Activated T-cell treated with anti-CD3 and anti-CD28 coated beads, Interleukin-2, amount 50 U/mL, for 4 hours (primary cell): Measurements from ENCODE around the gene TMPRSS7. TPM values are rescaled to one million over a fixed set of nuclear protein-coding genes. Genes with fewer than 3 reads are reported as not detected.

Experiments
- ATAC-seq, 2 donors: fragments of 200-7000 bp; cut with Tn5 transposase; one replicate each; pipeline ENCODE4 v1.10.0; 2021
- DNase-seq: peaks from one replicate; pipeline ENCODE4 v3.0.0-alpha.2; 2020
- H3K27me3 Mint-ChIP-seq: one replicate; pipeline ENCODE4 v1.8.0; 2021; ENCODE audit warnings: low read depth, mixed read lengths
- H3K36me3 Mint-ChIP-seq: one replicate; pipeline ENCODE4 v1.8.0; 2022; ENCODE audit warnings: mixed read lengths; ENCODE audit not compliant: insufficient read depth
- H3K4me1 Mint-ChIP-seq: one replicate; pipeline ENCODE4 v1.8.0; 2021; ENCODE audit warnings: low read depth, mixed read lengths
- H3K4me3 Mint-ChIP-seq: one replicate; pipeline ENCODE4 v1.8.0; 2021; ENCODE audit warnings: mild to moderate bottlenecking, moderate library complexity, mixed read lengths
- H3K9me3 Mint-ChIP-seq: one replicate; pipeline ENCODE4 v1.8.0; 2021; ENCODE audit warnings: mixed read lengths
- total RNA-seq, 3 donors: library from RNA; stranded (reverse); gene quantifications; one replicate each; pipeline ENCODE4 v1.2.1, GENCODE V29; 2021

The TMPRSS7 gene
- total RNA-seq, 3 donors from 2014 or later = not detected

GRCh38 chr3:112005091-112005672 is 29.4 kb upstream of the TMPRSS7 start:
- no peak overlapping the region for H3K4me3 Mint-ChIP-seq
- no peaks in the 10 kb centered on the region for H3K27me3 Mint-ChIP-seq
- no peaks in the 10 kb centered on the region for H3K36me3 Mint-ChIP-seq
- ATAC-seq = no peak
- H3K4me1 Mint-ChIP-seq = peaks cover 47% of the 10 kb centered on the region
- no peaks in the 10 kb centered on the region for H3K9me3 Mint-ChIP-seq
- DNase-seq = no peak

- H3K36me3 Mint-ChIP-seq = no peaks in the 10 kb centered on the region
- no peak for ATAC-seq
Observed at GRCh38 chr3:112007633-112008032, 26.9 kb upstream of the TMPRSS7 start.

GRCh38 chr3:112009670-112010069 is 24.9 kb upstream of the TMPRSS7 start:
- Mint-ChIP-seq H3K27me3 (no peaks in the 10 kb centered on the region), H3K36me3 (no peaks in the 10 kb centered on the region), H3K4me3 (no peak overlapping the region), H3K4me1 (peaks cover 21% of the 10 kb centered on the region), H3K9me3 (no peaks in the 10 kb centered on the region)
- no peak for ATAC-seq
- no peak for DNase-seq

More at GRCh38 chr3:112007633-112008032, 26.9 kb upstream of the TMPRSS7 start:
- DNase-seq = no peak
- Mint-ChIP-seq H3K4me1 (peaks cover 28% of the 10 kb centered on the region), H3K4me3 (no peak overlapping the region), H3K27me3 (no peaks in the 10 kb centered on the region), H3K9me3 (no peaks in the 10 kb centered on the region)

DNA sequence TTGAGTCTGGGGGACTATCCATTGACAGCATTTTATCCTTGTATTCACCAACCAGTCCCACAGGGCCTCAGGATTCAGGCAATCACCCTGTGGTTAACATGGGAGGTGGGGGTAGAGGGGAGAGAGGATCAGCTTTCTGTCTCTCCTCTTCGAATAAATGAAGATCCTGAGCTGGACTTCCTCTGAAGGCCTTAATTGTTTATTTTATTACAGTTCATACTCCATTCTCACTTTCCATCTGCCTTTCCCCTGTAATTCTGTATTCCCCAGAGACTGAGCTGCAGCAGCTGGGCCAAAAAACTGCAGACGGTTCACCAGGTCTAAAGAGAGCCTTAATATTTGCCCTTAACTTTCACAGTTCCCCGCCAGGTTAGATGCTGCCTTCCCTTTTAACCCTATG is 23.9 kb upstream of the TMPRSS7 start:
- peaks cover 13% of the 10 kb centered on the region for H3K4me1 Mint-ChIP-seq
- H3K36me3 Mint-ChIP-seq = no peaks in the 10 kb centered on the region
- no peak overlapping the region for H3K4me3 Mint-ChIP-seq
- ATAC-seq (no peak), DNase-seq (no peak)
- H3K9me3 Mint-ChIP-seq = no peaks in the 10 kb centered on the region
- no peaks in the 10 kb centered on the region for H3K27me3 Mint-ChIP-seq

DNA sequence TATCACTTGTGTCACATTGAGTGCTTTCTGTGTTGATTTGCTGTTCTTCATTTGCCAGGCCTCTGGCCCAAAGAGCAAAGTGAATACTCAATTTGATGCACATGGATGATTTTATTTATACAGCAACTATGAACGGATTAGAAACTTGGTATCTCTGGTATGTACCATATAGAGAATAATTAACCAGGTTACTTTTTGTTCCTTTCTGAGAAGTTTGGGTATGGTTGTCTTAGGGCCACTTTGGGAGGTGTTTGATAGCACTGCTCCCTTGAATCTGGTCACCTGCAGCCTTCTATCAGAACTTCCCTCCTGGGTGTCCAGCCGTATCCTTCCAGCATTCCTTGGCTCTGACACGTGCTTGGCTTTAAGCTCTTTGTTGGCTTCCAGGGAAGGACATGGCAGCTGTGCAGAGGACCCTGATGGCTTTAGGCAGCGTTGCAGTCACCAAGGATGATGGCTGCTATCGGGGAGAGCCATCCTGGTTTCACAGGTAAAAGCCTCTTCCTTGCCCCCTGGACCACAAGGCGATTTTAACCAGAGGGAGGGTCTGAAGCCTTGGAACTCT is 23.1 kb upstream of the TMPRSS7 start:
- H3K27me3 Mint-ChIP-seq = no peaks in the 10 kb centered on the region
- no peaks in the 10 kb centered on the region for H3K9me3 Mint-ChIP-seq
- no peak overlapping the region for H3K4me3 Mint-ChIP-seq
- no peaks in the 10 kb centered on the region for H3K36me3 Mint-ChIP-seq
- peaks cover 13% of the 10 kb centered on the region for H3K4me1 Mint-ChIP-seq
- no peak for ATAC-seq
- no peak for DNase-seq

DNA sequence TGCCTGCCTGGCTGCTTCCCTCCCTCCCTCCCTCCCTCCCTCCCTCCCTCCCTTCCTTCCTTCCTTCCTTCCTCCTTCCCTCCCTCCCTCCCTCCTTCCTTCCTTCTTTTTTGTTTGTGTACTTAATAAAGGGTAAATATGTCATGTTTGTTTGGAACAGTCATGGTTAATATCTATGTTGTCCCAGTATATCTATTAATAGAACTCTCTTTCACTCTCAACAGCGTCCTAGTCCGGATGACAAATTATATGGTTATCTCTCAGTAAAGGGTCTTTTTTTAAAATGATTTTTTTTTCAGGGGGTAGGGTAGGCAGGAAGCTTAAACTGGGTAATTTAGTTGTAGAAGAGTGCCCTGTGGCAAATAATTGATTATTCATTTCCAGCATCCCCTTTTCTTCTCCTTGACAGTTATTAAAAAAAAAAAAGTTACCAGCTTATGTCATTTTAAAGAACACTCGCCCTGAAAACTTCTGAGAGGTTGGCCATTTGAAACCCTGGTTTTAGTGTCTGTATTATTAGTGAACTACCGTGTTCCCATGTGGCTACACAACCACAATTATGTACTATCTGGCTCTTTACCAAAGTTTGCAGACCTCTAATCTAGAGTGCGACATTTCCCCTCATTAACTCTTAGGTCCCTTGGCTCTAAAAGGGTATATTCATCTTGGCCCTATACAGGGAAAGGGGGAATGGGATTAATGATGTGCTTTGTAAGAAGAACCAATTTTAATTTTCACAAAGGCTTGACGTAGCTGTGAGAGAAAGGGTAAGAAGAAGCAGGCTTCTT is 22.1 kb upstream of the TMPRSS7 start:
- Mint-ChIP-seq H3K4me3 (no peak overlapping the region), H3K4me1 (peaks cover 13% of the 10 kb centered on the region), H3K36me3 (no peaks in the 10 kb centered on the region), H3K27me3 (no peaks in the 10 kb centered on the region), H3K9me3 (no peaks in the 10 kb centered on the region)
- no peak for ATAC-seq
- DNase-seq = no peak

DNA sequence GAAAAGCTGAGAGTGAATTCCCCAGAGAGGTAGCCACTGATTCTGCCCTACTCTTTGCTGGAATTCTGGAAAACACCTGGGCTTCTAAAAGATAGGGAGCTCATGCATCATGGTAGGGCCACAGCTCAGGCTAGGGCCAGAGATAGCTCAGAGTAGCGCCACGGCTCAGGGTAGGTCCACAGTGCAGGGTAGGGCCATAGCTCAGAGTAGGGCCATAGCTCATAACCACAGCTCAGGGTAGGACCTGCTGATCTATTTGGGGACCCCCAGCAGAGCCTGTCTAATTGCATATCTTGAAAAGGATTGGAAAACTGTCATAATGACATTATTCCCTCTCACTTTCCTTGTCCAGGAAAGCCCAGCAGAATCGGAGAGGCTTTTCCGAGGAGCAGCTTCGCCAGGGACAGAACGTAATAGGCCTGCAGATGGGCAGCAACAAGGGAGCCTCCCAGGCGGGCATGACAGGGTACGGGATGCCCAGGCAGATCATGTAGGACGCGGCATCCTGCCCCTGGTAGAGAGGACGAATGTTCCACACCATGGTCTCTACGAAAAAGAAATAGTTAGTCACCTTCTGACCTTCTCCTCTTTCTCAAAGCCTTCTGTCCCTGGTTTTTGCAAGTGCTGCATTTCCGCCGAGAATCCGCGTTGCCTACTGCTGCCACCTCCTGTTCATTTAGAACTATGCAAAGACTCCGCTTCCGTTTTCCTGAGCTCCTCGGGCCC is 21.3 kb upstream of the TMPRSS7 start:
- Mint-ChIP-seq H3K27me3 (no peaks in the 10 kb centered on the region), H3K4me3 (no peak overlapping the region)
- DNase-seq = peak; percentile 62

GRCh38 chr3:112013784-112014143 is 20.8 kb upstream of the TMPRSS7 start:
- ATAC-seq (no peak), DNase-seq (no peak)
- no peaks in the 10 kb centered on the region for H3K27me3 Mint-ChIP-seq
- no peak overlapping the region for H3K4me3 Mint-ChIP-seq
- H3K9me3 Mint-ChIP-seq = no peaks in the 10 kb centered on the region
- H3K4me1 Mint-ChIP-seq = peaks cover 13% of the 10 kb centered on the region
- no peaks in the 10 kb centered on the region for H3K36me3 Mint-ChIP-seq

More for the DNA sequence above, 21.3 kb upstream of the TMPRSS7 start:
- H3K4me1 Mint-ChIP-seq = peaks cover 13% of the 10 kb centered on the region
- no peaks in the 10 kb centered on the region for H3K36me3 Mint-ChIP-seq
- H3K9me3 Mint-ChIP-seq = no peaks in the 10 kb centered on the region
- peak; percentile 88 to 90 for ATAC-seq

DNA sequence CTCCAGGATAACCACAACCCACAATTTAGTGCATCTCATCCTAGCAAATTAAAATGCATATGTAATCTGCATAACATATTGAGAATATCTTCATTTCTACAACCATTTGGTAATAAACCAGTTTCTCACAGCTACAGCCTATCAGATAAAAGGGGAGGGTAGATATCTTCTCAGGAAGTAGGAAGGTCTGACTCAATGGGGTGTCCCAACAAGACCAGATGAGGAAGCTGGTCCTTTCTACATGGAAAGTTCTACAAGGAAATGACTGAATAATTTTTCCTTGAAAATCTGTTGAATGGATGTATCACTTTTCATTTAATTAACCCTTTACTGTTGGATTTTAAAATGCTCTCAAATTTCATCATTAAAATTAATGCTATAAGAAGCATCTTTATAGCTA is 17.4 kb upstream of the TMPRSS7 start:
- H3K4me1 Mint-ChIP-seq = peaks cover 13% of the 10 kb centered on the region
- H3K36me3 Mint-ChIP-seq = no peaks in the 10 kb centered on the region
- DNase-seq = no peak
- no peaks in the 10 kb centered on the region for H3K27me3 Mint-ChIP-seq
- no peak overlapping the region for H3K4me3 Mint-ChIP-seq
- no peaks in the 10 kb centered on the region for H3K9me3 Mint-ChIP-seq
- ATAC-seq = no peak

DNA sequence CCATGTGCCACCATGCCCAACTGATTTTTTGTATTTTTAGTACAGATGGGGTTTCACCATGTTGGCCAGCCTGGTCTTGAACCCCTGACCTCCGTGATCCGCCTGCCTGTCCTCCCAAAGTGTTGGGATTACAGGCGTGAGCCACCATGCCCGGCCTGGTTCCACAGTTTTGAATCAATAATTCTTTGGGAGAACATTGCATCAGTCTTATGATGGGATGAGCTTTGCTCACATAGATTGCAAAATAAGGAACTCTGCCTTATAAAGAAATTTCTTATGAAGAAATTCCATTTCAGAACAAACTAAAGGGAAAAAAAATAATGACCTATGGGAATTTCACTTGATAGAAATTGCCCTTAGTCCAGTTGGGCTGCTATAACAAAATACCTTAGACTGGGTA is 15.8 kb upstream of the TMPRSS7 start:
- no peak for DNase-seq
- Mint-ChIP-seq H3K9me3 (no peaks in the 10 kb centered on the region), H3K4me1 (peaks cover 4% of the 10 kb centered on the region), H3K4me3 (no peak overlapping the region), H3K27me3 (no peaks in the 10 kb centered on the region), H3K36me3 (no peaks in the 10 kb centered on the region)
- ATAC-seq = no peak

DNA sequence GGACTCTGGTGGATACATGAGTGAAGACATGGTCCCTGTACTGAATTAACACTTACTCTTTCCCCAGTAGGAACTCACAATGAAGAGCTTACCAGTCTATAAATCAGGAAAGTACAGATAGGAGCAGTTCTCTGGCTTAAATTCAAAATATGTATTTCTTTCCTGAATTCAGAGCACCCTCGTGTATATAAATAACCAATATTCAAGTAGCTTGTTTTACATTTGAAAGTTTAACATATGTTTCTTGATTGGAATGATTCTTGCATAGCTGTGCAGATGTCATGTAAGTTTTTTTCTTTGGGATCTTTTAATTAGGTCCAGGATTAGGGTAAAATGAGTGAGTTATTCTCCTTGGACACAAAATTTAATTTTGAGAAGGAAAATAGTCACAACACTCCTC is 14.8 kb upstream of the TMPRSS7 start:
- H3K36me3 Mint-ChIP-seq = no peaks in the 10 kb centered on the region
- no peaks in the 10 kb centered on the region for H3K27me3 Mint-ChIP-seq
- DNase-seq (no peak), ATAC-seq (no peak)
- H3K9me3 Mint-ChIP-seq = no peaks in the 10 kb centered on the region
- no peaks in the 10 kb centered on the region for H3K4me1 Mint-ChIP-seq
- H3K4me3 Mint-ChIP-seq = no peak overlapping the region

GRCh38 chr3:112020674-112021085 is 13.9 kb upstream of the TMPRSS7 start:
- Mint-ChIP-seq H3K27me3 (no peaks in the 10 kb centered on the region), H3K4me3 (no peak overlapping the region), H3K9me3 (no peaks in the 10 kb centered on the region), H3K4me1 (no peaks in the 10 kb centered on the region), H3K36me3 (no peaks in the 10 kb centered on the region)
- DNase-seq = no peak
- no peak for ATAC-seq

DNA sequence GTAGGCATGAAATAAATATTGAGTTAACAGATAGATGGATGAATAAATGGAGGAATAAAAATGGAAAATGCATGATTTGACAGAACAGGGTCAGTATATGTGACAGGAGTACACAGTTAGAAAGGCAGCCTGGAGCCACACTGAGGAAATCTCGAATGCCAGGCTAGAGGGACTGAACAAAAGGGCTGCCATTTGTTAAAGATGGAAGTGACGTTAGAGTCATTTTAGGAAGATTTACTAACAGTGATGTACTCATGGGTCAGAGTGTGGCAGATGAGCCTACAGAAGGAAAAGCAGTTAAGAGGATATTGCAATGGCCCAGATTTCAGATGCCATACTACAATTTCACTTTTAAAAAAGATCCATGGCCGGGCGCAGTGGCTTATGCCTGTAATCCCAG is 7.4 kb upstream of the TMPRSS7 start:
- no peaks in the 10 kb centered on the region for H3K4me1 Mint-ChIP-seq
- no peak for ATAC-seq
- no peaks in the 10 kb centered on the region for H3K27me3 Mint-ChIP-seq
- H3K4me3 Mint-ChIP-seq = no peak overlapping the region
- H3K36me3 Mint-ChIP-seq = no peaks in the 10 kb centered on the region
- no peaks in the 10 kb centered on the region for H3K9me3 Mint-ChIP-seq
- DNase-seq = no peak

DNA sequence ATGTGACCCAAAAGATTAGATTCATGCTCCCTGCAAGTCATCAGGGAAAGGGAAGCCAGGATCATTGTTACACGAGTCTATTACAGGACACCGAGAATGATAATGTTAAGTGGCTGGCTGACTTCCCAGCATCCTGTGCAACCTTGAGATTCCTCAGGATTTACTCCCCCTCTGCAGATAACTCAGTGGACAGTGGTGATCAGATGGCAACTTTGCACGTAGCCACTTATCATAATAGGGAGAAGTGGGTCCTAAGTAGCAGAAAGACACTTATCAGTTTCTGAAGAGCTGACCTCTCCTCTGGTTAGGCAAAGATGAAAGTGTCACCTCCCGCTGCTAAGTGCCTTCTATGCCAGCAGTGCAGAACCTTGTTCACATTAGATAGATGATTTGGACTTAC is 6.7 kb upstream of the TMPRSS7 start:
- ATAC-seq (no peak), DNase-seq (no peak)
- H3K4me3 Mint-ChIP-seq = no peak overlapping the region
- H3K4me1 Mint-ChIP-seq = no peaks in the 10 kb centered on the region
- no peaks in the 10 kb centered on the region for H3K36me3 Mint-ChIP-seq
- no peaks in the 10 kb centered on the region for H3K9me3 Mint-ChIP-seq
- no peaks in the 10 kb centered on the region for H3K27me3 Mint-ChIP-seq
